Fibroblast of lung (primary cell): ENCODE results near the gene RCSD1. TPM values are rescaled to one million over a fixed set of nuclear protein-coding genes. Genes with fewer than 3 reads are reported as not detected.

ENCODE experiments used
- DNase-seq, 2 donors: peaks; one replicate each; pipeline versions ENCODE4 v3.0.0 to v3.0.0-alpha.2; 2010; ENCODE audit warnings: low read depth in 2 of 2
- H2AFZ ChIP-seq: 2 replicates; pipeline ENCODE4 v1.5.1; 2012; ENCODE audit warnings: low read length, control low read depth, inconsistent platforms
- H3K27ac ChIP-seq: 2 replicates; pipeline ENCODE4 v1.5.1; 2011; ENCODE audit warnings: low read length, control low read depth; ENCODE audit not compliant: insufficient read depth
- H3K27me3 ChIP-seq: 2 replicates; pipeline ENCODE4 v1.5.1; 2011; ENCODE audit warnings: mild to moderate bottlenecking, low read length; ENCODE audit not compliant: control insufficient read depth, insufficient read depth
- H3K36me3 ChIP-seq: 2 replicates; pipeline ENCODE4 v1.5.1; 2011; ENCODE audit warnings: low read length; ENCODE audit not compliant: control insufficient read depth, insufficient read depth
- H3K4me1 ChIP-seq: 2 replicates; pipeline ENCODE4 v1.5.1; 2011; ENCODE audit warnings: low read length; ENCODE audit not compliant: control insufficient read depth, insufficient read depth; ENCODE audit errors: extremely low read depth
- H3K4me2 ChIP-seq: 2 replicates; pipeline ENCODE4 v1.5.1; 2011; ENCODE audit warnings: low read length, control low read depth; ENCODE audit not compliant: insufficient read depth; ENCODE audit errors: extremely low read depth
- H3K4me3 ChIP-seq, 4 experiments: fragments of 200-600 bp in 1 of 4; sonication (generic) in 1 of 4; replicated peaks in 1 of 4; 2 replicates each; pipeline ENCODE4 v1.5.1; 2011 to 2016; ENCODE audit warnings: low read length in 4 of 4, low read depth in 3 of 4, mild to moderate bottlenecking in 3 of 4, control low read depth in 2 of 4, inconsistent platforms in 1 of 4, mixed read lengths in 1 of 4; ENCODE audit not compliant: insufficient read depth in 1 of 4; ENCODE audit errors: control extremely low read depth in 1 of 4
- H3K79me2 ChIP-seq: 2 replicates; pipeline ENCODE4 v1.5.1; 2012; ENCODE audit warnings: mild to moderate bottlenecking, low read length, inconsistent platforms; ENCODE audit not compliant: control insufficient read depth, insufficient read depth
- H3K9ac ChIP-seq: 2 replicates; pipeline ENCODE4 v1.5.1; 2011; ENCODE audit warnings: mild to moderate bottlenecking, low read length, control low read depth; ENCODE audit not compliant: insufficient read depth
- H3K9me3 ChIP-seq: 2 replicates; pipeline ENCODE4 v1.5.1; 2012; ENCODE audit warnings: low read depth, low read length; ENCODE audit not compliant: control insufficient read depth, insufficient read depth
- H4K20me1 ChIP-seq: 2 replicates; pipeline ENCODE4 v1.5.1; 2011; ENCODE audit warnings: low read length; ENCODE audit not compliant: control insufficient read depth, insufficient read depth; ENCODE audit errors: extremely low read depth
- EZH2 ChIP-seq: IDR thresholded peaks from 2 replicates; pipeline ENCODE4 v1.5.1; 2012; ENCODE audit warnings: low read length, control low read depth, mild to moderate bottlenecking; ENCODE audit errors: missing control alignments
- polyA plus RNA-seq, 2 donors: library from polyadenylated mRNA; depleted of rRNA in 1 of 2; stranded (reverse) in 1 of 2; unstranded in 1 of 2; fragments of >200 nt; gene quantifications; 2 replicates each; pipeline ENCODE4 v1.2.1, GENCODE V29; 2011 to 2012; ENCODE audit warnings: missing spikeins in 1 of 2
- total RNA-seq: library from RNA; depleted of rRNA; stranded (reverse); fragments of >200 nt; gene quantifications from 2 replicates; pipeline ENCODE4 v1.2.1, GENCODE V29; 2014
- TF ChIP-seq, protein P1 (sequence below), 2 donors: IDR thresholded peaks in 1 of 2; conservative IDR thresholded peaks in 1 of 2; 1 replicate in 1 of 2; 2 replicates in 1 of 2; pipeline ENCODE4 v1.5.1; 2011 to 2012; ENCODE audit warnings: low read length in 2 of 2, control low read depth in 1 of 2, inconsistent platforms in 1 of 2, low read depth in 1 of 2, mild to moderate bottlenecking in 1 of 2

The RCSD1 gene
- total and polyA plus RNA-seq, 2 donors (not counting 1 experiment from before 2014, with no cell fraction given), result under 0.01 to 4.1 TPM

DNA sequence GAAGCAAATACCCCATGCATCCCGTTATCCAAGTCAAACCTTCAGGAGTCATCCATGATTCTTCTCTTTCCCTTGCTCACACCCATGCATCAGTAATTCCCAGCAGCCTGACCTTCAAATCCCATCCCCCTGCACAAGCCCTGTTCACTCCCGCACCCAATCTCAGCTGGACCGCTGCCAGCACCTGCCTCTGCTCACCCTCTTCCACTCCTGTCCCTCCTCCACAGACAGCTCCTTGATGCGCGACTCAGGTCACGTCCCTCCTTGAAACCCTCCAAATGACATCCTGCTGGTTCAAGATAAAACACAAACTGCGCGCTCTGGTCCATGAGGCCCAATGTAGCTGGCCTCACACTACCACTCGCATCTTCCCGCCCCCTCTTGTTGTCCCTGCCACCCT lies 48.4 kb downstream of the RCSD1 start:
- Histone ChIP-seq H3K27me3 (peaks cover 11% of the 10 kb centered on the region), H3K4me2 (no peak overlapping the region), H3K9ac (no peak overlapping the region), H3K9me3 (no peaks in the 10 kb centered on the region), H2AFZ (no peak overlapping the region), H3K4me1 (no peaks in the 10 kb centered on the region), H3K36me3 (no peaks in the 10 kb centered on the region), H3K79me2 (no peaks in the 10 kb centered on the region), H3K4me3 (no peak overlapping the region), H3K27ac (no peak overlapping the region), H4K20me1 (no peaks in the 10 kb centered on the region)
- TF ChIP-seq, protein P1, sequence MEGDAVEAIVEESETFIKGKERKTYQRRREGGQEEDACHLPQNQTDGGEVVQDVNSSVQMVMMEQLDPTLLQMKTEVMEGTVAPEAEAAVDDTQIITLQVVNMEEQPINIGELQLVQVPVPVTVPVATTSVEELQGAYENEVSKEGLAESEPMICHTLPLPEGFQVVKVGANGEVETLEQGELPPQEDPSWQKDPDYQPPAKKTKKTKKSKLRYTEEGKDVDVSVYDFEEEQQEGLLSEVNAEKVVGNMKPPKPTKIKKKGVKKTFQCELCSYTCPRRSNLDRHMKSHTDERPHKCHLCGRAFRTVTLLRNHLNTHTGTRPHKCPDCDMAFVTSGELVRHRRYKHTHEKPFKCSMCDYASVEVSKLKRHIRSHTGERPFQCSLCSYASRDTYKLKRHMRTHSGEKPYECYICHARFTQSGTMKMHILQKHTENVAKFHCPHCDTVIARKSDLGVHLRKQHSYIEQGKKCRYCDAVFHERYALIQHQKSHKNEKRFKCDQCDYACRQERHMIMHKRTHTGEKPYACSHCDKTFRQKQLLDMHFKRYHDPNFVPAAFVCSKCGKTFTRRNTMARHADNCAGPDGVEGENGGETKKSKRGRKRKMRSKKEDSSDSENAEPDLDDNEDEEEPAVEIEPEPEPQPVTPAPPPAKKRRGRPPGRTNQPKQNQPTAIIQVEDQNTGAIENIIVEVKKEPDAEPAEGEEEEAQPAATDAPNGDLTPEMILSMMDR (conservative IDR thresholded peaks at IDR 0.05 in 1 of 2, IDR thresholded peaks at IDR 0.05 in 1 of 2; ENCODE audit: low read depth in 1 of 2, low read length in 2 of 2), result no peak
- TF ChIP-seq EZH2, result no peak
- no peak for DNase-seq

- Histone ChIP-seq H3K4me3 (no peak overlapping the region), H3K27ac (no peak overlapping the region), H3K4me2 (no peak overlapping the region), H3K9ac (no peak overlapping the region), H3K79me2 (no peaks in the 10 kb centered on the region), H3K4me1 (no peaks in the 10 kb centered on the region), H3K36me3 (no peaks in the 10 kb centered on the region), H3K9me3 (no peaks in the 10 kb centered on the region), H2AFZ (no peak overlapping the region), H4K20me1 (no peaks in the 10 kb centered on the region), H3K27me3 (peaks cover 9% of the 10 kb centered on the region)
- no peak for DNase-seq
- TF ChIP-seq, protein P1 (conservative IDR thresholded peaks at IDR 0.05 in 1 of 2, IDR thresholded peaks at IDR 0.05 in 1 of 2; ENCODE audit: low read depth in 1 of 2, low read length in 2 of 2), result no peak
- no peak for TF ChIP-seq EZH2
These were observed 48.8 kb downstream of the RCSD1 start for GRCh38 chr1:167678838-167679237.

GRCh38 chr1:167679714-167680113 lies 49.7 kb downstream of the RCSD1 start:
- Histone ChIP-seq H3K79me2 (no peaks in the 10 kb centered on the region), H3K27ac (no peak overlapping the region), H3K27me3 (peaks cover 7% of the 10 kb centered on the region), H3K4me1 (peaks cover 3% of the 10 kb centered on the region), H3K9me3 (no peaks in the 10 kb centered on the region), H3K4me2 (no peak overlapping the region), H4K20me1 (no peaks in the 10 kb centered on the region), H3K9ac (no peak overlapping the region), H3K4me3 (no peak overlapping the region), H3K36me3 (no peaks in the 10 kb centered on the region), H2AFZ (no peak overlapping the region)
- TF ChIP-seq EZH2, result no peak
- TF ChIP-seq, protein P1 (conservative IDR thresholded peaks at IDR 0.05 in 1 of 2, IDR thresholded peaks at IDR 0.05 in 1 of 2; ENCODE audit: low read depth in 1 of 2, low read length in 2 of 2), result no peak
- no peak for DNase-seq
